NOMO-1 (cell line): ENCODE measurements around the gene THRA.

Source experiments
- DNase-seq, 2 experiments: peaks; one replicate each; lab custom pipeline; 2025; ENCODE audit not compliant: unreplicated experiment in 2 of 2; lab: John Stamatoyannopoulos, UW

The THRA gene

GRCh38 chr17:40026816-40027613, 35.8 kb upstream of the THRA start:
- DNase-seq: peak; percentile 12 to 40

- DNase-seq: no peak
These were observed 35.2 kb upstream of the THRA start for GRCh38 chr17:40027614-40028012.

DNA sequence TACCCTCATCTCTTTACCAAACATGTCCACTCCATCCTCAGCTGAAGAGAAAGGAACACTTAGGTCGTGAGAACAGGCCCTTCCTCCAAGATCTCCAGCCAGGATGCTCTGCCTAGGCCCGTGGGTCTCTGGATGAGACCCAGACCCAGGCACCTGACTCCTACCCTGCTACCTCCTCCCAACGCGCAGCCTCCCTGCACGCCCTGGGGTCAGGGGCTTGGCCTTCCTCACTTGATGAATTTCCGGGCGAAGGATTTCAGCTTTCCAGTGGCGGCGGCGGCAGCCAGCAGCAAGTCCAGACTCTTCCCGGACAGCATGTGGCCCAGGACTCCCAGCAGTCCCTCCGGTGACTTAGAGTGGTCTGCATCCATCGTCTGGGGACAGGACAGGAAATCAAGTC, 34.2 kb upstream of the THRA start:
- no peak for DNase-seq

GRCh38 chr17:40031706-40032105, 31.1 kb upstream of the THRA start:
- DNase-seq: no peak

GRCh38 chr17:40032322-40033320, 30.1 kb upstream of the THRA start:
- DNase-seq: no peak

GRCh38 chr17:40033339-40033738, 29.4 kb upstream of the THRA start:
- no peak for DNase-seq

DNA sequence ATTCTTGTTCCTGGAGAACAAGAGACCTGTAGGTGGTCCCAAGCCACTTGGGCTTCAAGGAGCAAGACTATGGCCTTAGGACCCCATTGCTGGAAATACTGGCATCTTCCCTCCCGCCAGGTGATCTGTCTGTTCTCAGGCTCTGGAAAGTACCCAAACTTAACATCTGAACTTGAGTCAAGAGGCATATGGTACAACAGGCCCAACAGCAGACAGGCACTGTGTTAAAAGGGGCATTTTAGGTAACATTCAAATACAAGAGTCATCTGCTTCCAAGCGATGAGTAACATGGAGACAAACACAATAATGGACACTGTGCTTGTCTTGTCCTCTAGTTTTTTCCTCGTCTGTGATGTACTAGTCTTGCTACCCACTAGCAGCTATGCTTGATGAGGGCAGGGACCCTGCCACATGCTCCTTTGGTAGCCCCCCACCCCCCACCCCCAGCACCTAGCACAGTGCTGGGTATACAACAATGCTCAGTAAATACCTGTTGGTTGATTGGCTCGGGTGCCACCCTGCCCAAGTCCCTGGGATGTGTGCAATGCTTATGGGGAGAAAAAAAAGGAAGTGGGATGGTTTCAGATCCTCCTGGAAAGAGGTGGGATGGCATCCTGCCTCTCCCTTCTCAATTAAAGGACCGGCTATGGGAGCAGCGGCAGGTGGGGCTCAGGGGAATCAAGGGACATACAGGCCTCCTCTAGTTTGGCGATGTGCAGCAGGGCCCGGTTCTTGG, 28.2 kb upstream of the THRA start:
- DNase-seq: no peak

DNA sequence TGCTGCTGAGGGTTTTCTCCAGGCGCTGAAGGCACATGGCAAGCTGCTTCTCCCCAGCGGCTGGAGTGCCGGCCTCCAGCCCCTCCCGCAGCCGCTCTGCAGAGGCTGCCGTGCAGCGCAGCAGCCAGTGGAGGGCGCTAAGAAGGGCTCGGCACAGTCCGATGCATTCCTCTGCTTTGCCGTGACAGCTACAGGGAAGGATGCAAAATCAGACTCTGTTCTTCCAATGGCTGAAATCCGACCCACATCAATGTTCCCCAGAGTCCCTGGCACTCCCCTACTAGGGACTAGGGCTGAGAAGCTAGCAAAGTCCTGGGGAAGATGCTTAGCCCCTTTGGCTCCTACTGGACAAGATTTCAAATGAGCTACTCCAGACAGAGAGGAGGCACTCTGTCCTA, 27.6 kb upstream of the THRA start:
- DNase-seq: no peak

- no peak for DNase-seq
These were observed 23.8 kb upstream of the THRA start for GRCh38 chr17:40038882-40039513.

DNA sequence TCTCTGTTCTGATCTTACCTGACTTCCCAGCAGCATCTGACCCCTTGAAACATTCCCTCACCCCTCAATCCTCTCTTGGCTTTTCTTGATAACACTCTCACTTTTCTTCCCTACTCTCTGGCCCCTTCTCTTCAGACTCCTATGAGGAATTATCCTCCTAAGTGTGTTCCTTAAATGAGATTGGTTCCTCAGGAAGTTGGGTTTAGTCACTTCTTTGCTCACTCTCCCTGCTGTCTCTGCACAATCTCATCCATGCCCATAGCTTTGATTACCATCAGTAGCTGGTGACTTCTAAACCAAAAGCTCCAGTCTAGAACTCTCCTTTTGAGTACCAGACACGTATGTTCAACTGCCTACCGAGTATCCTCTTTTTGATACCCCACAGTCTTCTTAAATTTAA, 21.6 kb upstream of the THRA start:
- DNase-seq: no peak

GRCh38 chr17:40056379-40057015, 6.3 kb upstream of the THRA start:
- no peak for DNase-seq

DNA sequence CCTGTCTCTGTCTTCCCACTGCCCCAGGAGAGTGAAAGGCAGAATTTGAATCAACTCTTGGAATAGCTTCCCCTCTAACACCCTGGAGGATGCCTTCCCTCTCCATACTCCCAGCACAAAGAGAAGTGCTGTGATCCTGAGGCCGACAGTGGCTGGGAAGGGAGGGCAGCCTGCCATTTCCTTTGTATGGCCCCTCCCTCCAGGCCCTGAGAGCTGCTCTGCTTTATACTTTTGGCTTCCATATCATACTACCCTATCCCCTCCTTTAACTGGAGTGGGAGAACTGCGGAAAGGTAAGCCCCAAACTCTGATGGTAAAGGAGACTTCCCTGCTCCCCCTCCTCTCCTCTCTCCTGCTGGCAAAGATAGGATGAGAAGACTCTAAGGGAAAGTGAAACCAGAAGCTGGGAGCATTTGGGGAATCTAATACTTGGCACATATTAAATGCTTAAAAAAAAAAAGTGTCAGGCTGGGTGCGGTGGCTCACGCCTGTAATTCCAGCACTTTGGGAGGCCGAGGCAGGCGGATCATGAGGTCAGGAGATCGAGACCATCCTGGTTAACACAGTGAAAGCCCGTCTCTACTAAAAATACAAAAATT, 4.5 kb upstream of the THRA start:
- DNase-seq: no peak

- DNase-seq: no peak
These were observed 3.9 kb upstream of the THRA start for GRCh38 chr17:40058865-40059264.

- no peak for DNase-seq
These were observed 2.9 kb upstream of the THRA start for GRCh38 chr17:40059729-40060475.

DNA sequence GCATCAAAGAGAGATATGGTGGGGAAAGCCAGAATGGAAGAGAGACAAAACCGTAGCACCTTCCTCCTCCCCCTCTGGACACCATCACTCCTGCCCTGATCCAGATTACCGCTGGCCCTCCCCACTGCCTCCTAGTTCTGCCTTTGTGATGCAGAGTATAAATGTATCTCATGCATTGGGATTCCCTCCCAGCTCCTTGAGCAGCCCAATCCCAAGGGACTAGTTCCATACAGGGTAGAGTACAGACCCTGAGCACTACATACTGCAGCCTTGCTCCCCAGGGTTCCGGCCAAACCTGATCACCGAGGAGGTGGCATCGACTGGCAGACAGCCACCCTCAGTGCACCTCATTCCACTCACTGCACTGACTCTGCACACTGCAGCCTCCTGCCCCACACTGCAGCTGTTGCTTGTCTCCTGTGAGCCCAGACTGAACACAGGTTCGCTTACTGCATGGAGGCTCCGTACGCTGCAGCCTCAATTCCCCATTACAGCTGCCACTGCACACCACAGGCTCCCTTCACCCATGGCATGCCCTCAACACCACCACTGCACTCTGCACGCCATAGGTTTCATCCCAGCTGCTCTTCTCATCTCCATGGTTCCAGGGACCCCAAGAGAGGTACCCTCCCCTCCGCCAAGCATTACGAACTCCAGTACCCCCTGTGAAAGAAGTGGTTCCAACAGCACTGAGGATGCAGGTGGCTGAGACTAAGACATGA, 1.7 kb upstream of the THRA start:
- DNase-seq: no peak

- DNase-seq: no peak
These were observed 1.1 kb upstream of the THRA start for GRCh38 chr17:40061609-40062038.

DNA sequence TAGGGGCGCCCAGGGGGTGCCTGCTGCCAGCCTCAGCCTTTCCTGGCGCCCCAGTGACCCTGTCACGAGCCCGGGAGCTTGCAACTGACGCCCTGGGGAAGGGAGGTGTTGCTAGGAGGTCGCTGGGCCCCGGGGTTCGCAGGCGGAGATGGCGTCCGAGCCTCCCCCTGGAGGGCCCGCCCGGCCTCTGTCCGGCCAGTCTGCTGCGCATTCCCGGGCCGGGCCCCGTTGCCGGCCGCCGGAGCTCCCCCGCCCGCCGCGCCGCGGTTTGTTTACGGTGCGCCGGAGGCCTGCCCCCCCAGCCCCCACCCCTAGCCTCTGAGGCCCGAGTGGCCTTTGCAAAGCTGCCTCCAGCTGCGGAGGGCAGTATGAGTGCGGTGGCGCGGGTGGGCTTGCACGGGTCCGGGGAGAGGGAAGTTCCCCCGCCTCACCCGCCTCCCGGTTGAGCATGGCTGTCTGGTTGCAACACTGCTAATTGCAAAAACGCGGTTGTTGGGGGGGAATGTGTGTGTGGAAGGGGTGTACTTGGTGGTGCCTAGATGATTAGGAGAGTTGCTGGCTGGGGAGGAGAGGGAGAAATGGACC, 514 bp downstream of the THRA start:
- peak; percentile 72 to 89 for DNase-seq
